OCI-LY3 (cell line): ENCODE data around the gene MTUS2.

ENCODE experiments used
- CTCF ChIP-seq: fragments of 200-600, 300-600 bp; sonication (generic); IDR thresholded peaks from 2 replicates; pipeline ENCODE4 v1.5.1; 2014; ENCODE audit warnings: antibody characterized with exemption, low read length, low read depth
- EZH2phosphoT487 ChIP-seq: fragments of 200-600 bp; shearing (Covaris generic); IDR thresholded peaks from 2 replicates; pipeline ENCODE4 v1.6.1; 2018; ENCODE audit warnings: antibody characterized with exemption, mixed run types, low read depth

- TF ChIP-seq CTCF (no peak), EZH2phosphoT487 (no peak)
Observed at GRCh38 chr13:28890712-28891111, 70.6 kb downstream of the MTUS2 start.
